ENCODE measurements around the gene ATXN1.
A peak's percentile ranks its signal among the peaks of the same experiment; 100 is the strongest.

ATXN1 gene

DNA sequence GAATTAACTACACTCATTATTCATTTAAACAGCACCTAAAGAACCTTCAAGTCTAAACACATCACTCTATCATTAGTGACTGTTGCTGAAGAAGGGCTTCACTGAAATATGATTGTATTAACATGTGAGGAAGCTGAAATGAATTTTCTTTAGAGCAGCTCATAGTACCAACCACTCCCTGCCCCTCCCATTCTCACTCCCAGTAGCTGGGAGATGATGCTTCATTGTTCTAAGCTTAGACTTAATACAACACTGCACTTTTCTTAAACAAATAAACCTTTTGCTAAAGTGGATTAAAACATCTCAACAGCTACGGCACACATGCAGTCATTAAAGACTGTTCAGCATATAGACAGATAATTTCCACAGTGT, 63.1 kb downstream of the ATXN1 start:
- ATAC-seq (ENCODE audit: low read depth) (peak; percentile 67), DNase-seq (ENCODE audit: low spot score) (no peak)
- no peak overlapping the region for H3K4me3 ChIP-seq (ENCODE audit: severe bottlenecking)
- H3K9me3 ChIP-seq (ENCODE audit: severe bottlenecking) = no peaks in the 10 kb centered on the region
- H3K27ac ChIP-seq (ENCODE audit: poor library complexity, severe bottlenecking) = no peak overlapping the region
- H3K27me3 ChIP-seq (ENCODE audit: insufficient read depth, poor library complexity, severe bottlenecking) = no peaks in the 10 kb centered on the region
- H3K4me1 ChIP-seq (ENCODE audit: insufficient read depth, poor library complexity, severe bottlenecking) = peaks cover 17% of the 10 kb centered on the region
- H3K36me3 ChIP-seq (ENCODE audit: low read depth) = no peaks in the 10 kb centered on the region
- TF ChIP-seq, protein P1, sequence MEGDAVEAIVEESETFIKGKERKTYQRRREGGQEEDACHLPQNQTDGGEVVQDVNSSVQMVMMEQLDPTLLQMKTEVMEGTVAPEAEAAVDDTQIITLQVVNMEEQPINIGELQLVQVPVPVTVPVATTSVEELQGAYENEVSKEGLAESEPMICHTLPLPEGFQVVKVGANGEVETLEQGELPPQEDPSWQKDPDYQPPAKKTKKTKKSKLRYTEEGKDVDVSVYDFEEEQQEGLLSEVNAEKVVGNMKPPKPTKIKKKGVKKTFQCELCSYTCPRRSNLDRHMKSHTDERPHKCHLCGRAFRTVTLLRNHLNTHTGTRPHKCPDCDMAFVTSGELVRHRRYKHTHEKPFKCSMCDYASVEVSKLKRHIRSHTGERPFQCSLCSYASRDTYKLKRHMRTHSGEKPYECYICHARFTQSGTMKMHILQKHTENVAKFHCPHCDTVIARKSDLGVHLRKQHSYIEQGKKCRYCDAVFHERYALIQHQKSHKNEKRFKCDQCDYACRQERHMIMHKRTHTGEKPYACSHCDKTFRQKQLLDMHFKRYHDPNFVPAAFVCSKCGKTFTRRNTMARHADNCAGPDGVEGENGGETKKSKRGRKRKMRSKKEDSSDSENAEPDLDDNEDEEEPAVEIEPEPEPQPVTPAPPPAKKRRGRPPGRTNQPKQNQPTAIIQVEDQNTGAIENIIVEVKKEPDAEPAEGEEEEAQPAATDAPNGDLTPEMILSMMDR (IDR thresholded peaks at IDR 0.05; ENCODE audit: poor library complexity, severe bottlenecking) = no peak

DNA sequence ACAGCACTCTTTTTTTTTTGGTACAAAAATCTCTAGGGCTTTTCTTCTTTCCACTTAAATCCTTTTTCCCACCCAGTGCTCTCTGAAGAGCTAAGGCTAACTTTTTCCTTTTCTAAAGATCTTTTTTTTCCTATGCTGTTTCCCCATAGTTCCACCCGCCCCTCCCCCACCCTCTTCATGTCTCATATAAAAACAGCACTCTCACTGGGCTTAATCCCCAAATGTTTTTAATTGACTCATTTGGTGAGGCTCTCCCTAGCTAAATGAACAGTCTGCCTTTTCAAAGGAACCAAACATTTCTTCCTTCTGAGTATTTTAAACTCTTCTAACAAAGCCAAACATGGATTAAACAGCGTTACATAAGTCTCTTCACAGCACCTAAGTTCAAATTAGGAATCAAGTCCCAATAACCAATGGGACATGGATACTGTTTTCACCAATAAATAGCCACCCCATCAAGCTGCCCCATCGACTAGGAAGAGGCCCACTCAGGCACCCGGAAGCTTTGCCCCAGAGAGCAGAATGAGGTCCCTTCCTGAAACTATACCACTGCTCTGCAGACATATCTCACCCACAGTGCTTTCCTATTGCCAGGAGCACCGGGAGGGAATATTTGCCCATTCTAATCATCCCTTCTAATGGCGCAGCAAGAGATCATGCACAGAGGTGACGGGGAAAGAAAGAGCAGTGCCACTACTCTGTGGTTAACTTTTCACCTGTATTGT, 63.7 kb downstream of the ATXN1 start:
- H3K27ac ChIP-seq (ENCODE audit: poor library complexity, severe bottlenecking) = no peak overlapping the region
- H3K27me3 ChIP-seq (ENCODE audit: insufficient read depth, poor library complexity, severe bottlenecking) = no peaks in the 10 kb centered on the region
- no peak overlapping the region for H3K4me3 ChIP-seq (ENCODE audit: severe bottlenecking)
- ATAC-seq (ENCODE audit: low read depth) (no peak), DNase-seq (ENCODE audit: low spot score) (no peak)
- no peaks in the 10 kb centered on the region for H3K36me3 ChIP-seq (ENCODE audit: low read depth)
- H3K4me1 ChIP-seq (ENCODE audit: insufficient read depth, poor library complexity, severe bottlenecking) = peaks cover 17% of the 10 kb centered on the region
- TF ChIP-seq, protein P1 (IDR thresholded peaks at IDR 0.05; ENCODE audit: poor library complexity, severe bottlenecking) = no peak
- H3K9me3 ChIP-seq (ENCODE audit: severe bottlenecking) = no peaks in the 10 kb centered on the region

DNA sequence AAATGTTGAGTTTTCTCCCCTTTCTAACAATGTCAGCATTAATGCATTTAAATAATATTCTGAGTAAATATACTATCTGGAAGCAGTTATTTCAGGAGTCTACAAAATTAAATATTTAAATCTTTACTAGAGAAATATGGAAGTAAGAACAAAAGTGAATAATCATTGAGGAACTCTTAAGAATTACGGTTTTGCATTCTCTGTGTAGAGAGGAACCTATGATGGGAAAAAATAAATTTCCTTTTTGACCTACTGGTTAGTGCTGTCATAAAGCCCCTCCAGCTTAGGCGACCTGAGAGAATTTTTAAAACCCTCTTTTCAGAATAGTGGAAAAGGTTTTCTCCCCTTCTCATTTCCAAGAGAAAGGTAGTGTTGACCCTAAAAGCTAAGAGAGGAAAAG, 64.8 kb downstream of the ATXN1 start:
- H3K4me3 ChIP-seq (ENCODE audit: severe bottlenecking) = no peak overlapping the region
- TF ChIP-seq, protein P1 (IDR thresholded peaks at IDR 0.05; ENCODE audit: poor library complexity, severe bottlenecking) = no peak
- ATAC-seq (ENCODE audit: low read depth) (no peak), DNase-seq (ENCODE audit: low spot score) (no peak)
- H3K36me3 ChIP-seq (ENCODE audit: low read depth) = no peaks in the 10 kb centered on the region
- H3K4me1 ChIP-seq (ENCODE audit: insufficient read depth, poor library complexity, severe bottlenecking) = peaks cover 18% of the 10 kb centered on the region
- no peaks in the 10 kb centered on the region for H3K27me3 ChIP-seq (ENCODE audit: insufficient read depth, poor library complexity, severe bottlenecking)
- H3K27ac ChIP-seq (ENCODE audit: poor library complexity, severe bottlenecking) = no peak overlapping the region
- no peaks in the 10 kb centered on the region for H3K9me3 ChIP-seq (ENCODE audit: severe bottlenecking)

DNA sequence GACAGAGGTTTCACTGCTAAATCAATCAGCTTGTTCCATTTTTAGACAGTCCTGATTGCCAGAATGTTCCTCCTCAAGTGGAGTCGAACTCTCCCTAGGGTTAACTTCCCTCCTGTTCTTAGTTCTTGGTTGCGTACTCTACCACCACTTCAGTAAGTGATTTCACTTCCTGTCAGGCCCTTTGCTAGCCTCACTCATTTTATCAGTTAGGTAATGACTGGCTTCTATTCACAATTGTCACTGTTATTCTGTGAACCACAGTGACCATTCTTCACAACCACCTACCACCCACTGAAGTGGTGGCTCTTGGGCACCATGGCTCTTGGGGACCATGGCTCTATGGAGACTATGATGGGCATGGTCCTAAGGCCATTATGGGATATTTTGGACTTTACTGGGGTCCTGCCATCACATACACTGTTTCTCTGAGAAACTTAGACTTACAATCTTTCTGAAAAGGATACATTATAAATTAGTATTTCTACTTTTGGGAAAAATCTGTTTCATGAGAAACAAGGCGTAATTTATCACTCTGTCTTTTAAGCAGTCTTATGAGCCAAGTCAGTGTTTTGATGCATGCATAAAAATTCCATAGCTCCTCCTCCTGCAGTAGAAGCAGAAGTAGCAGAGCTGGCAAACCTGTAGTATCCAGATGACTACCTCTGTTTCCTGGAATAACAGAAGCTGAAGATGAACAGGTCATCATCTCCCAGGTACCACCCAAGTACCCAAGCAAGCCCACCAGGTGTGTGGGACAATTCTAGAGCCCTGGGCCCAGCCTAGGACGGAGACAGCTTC, 66.3 kb downstream of the ATXN1 start:
- no peak for ATAC-seq (ENCODE audit: low read depth)

More for the DNA sequence above, 66.3 kb downstream of the ATXN1 start:
- Histone ChIP-seq H3K4me3 (ENCODE audit: severe bottlenecking) (no peak overlapping the region), H3K9me3 (ENCODE audit: severe bottlenecking) (no peaks in the 10 kb centered on the region), H3K4me1 (ENCODE audit: insufficient read depth, poor library complexity, severe bottlenecking) (peaks cover 32% of the 10 kb centered on the region), H3K27ac (ENCODE audit: poor library complexity, severe bottlenecking) (no peak overlapping the region), H3K27me3 (ENCODE audit: insufficient read depth, poor library complexity, severe bottlenecking) (no peaks in the 10 kb centered on the region), H3K36me3 (ENCODE audit: low read depth) (no peaks in the 10 kb centered on the region)
- DNase-seq (ENCODE audit: low spot score) = no peak
- TF ChIP-seq, protein P1 (IDR thresholded peaks at IDR 0.05; ENCODE audit: poor library complexity, severe bottlenecking) = no peak

Data from RWPE2 (cell line).